HL-60 (cell line): ENCODE data around the gene ZFP36.

Source experiments
- POLR2AphosphoS5 ChIP-seq: IDR thresholded peaks from 2 replicates; pipeline ENCODE4 v1.6.1; 2012; ENCODE audit warnings: low read depth
- TF ChIP-seq, protein P1 (sequence below): IDR thresholded peaks from one replicate; pipeline ENCODE4 v1.5.1; 2011; ENCODE audit warnings: low read length, control low read depth, inconsistent platforms; ENCODE audit not compliant: insufficient read depth

DNA sequence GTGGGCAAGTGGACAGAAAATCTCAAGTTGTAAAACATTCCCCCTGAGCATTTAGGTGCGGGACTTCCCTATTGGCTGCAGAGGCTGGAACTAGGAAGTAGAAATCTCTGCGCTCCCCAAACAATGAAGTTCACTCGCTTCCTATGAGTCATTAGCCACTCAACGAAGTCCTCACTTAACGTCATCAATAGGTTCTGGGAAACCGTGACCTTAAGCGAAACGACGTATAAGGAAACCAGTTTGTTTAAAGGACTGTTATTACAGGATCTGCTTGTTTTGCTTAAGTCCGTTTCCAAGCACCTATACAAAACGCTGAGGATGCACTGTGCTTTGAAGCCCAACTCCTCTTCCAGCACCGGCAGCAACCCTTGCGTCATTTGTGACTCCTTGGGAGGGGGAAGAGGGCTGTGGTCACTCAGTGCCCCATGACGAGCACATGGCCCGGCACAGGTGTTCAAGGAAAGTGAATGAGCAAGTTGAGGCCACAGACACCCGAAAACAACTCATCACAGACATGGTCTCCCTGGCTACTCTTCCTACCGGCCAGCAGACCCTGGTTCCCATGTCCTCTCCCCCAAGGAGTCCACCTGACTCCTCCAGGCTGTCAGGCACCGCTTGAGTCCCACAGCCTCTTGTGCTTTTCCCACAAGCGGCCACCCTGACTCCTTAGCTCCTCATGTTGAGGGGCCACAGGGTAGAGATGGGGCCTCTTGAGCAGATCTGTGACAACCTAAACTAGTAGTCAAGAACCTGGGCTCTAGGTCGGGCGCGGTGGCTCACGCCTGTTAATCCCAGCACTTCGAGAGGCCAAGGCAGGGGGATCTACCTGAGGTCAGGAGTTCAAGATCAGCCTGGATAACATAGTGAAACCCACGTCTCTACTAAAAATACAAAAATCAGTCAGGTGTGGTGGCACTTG is 24.3 kb downstream of the ZFP36 start:
- TF ChIP-seq, protein P1, sequence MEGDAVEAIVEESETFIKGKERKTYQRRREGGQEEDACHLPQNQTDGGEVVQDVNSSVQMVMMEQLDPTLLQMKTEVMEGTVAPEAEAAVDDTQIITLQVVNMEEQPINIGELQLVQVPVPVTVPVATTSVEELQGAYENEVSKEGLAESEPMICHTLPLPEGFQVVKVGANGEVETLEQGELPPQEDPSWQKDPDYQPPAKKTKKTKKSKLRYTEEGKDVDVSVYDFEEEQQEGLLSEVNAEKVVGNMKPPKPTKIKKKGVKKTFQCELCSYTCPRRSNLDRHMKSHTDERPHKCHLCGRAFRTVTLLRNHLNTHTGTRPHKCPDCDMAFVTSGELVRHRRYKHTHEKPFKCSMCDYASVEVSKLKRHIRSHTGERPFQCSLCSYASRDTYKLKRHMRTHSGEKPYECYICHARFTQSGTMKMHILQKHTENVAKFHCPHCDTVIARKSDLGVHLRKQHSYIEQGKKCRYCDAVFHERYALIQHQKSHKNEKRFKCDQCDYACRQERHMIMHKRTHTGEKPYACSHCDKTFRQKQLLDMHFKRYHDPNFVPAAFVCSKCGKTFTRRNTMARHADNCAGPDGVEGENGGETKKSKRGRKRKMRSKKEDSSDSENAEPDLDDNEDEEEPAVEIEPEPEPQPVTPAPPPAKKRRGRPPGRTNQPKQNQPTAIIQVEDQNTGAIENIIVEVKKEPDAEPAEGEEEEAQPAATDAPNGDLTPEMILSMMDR: no peak
- TF ChIP-seq POLR2AphosphoS5: peak; percentile 72; the same call in 1 of the 2 replicates
